Effector CD8-positive, alpha-beta T cell (primary cell): Measurements from ENCODE around the gene CARF.

ENCODE experiments used
- DNase-seq: peaks from one replicate; lab custom pipeline; 2025; lab: John Stamatoyannopoulos, UW

Gene CARF

DNA sequence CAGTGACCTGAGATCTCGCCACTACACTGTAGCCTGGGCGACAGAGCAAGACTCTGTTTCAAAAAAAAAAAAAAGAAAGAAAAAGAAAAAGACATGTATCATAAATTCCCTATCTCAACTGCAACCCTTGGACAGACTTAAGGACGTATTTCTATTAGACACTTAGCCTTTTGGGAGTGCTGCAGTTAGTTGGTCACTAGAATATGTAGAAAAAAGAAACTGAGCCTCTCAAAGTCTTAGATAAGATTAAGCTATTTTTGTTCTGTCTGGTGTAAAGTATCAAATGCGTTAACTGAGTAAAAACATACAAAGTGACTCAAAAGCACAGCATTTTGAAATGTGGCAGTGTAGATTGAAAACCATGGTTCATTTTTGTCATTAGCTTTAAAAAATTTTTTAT, 109.9 kb downstream of the CARF start:
- no peak for DNase-seq

DNA sequence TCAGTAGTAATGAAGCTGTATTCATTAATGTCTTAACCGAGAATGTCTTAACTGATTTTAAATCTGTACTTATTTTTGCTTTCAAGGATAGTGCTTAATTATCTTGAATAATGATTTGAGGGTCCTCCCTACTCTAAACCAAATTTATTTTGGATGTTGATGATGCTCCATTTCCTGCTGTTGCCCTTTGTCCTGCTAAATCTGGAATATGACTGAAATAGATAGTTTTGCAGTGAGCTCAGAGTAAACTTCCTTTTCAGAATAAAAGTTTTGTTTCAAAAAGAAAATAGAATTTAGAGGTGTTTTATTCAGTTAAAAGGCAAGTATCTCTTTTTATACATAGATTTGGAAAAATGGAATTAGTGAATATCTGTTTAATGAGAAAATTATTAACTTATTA, 110.7 kb downstream of the CARF start:
- DNase-seq: no peak

DNA sequence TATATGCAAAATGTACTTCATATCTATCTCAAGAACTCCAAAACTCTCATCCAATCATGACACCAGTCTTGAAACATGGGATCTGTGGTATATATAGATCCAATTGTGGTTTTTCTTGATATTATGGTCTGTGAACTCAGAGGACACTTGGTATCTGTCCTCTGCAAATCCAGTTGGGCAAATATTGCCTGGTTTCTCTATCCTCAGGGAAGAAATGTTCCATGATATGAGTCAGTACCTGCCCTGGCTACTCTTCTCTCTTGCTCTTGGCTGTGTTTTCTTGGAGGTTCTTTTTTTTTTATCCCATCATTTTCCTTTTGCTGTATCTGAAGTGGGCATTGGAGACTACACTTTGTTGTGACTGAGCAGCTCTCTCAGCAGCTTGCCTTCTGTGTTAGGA, 113.5 kb downstream of the CARF start:
- DNase-seq: no peak

DNA sequence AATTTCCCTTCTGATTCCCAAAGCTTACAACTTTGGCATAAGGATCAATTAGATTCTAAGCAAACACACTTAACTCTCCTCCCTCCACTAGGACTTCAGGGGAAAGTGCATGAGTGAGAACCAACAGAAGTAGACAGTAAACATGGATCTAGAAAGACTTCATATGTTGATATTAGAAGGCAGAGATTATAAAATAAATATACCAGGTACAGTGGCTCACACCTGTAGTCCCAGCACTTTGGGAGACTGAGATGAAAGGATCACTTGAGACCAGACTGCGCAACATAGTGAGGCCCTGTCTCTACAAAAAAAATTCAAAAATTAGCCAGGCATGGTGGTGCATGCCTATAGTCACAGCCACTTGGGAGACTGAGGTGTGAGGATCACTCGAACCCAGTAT, 118.5 kb downstream of the CARF start:
- DNase-seq: no peak

DNA sequence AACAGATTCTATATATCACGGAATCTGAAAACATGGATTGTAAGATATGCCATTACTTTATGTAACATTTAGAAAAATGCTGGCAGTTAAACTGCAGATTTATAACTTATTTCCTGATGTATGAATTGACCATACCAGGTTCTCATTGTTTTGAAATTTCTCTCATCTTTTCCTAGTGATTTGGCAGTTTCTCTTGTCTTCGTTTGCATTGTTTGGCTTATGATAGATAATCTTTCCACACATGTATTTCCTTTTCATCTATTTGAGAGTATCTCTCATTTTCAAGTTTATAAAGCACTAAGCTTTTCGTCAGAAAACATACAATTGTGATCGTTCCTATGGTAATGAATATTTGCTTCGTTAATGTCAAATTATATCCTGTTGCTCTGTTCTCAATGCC, 118.9 kb downstream of the CARF start:
- DNase-seq: no peak

DNA sequence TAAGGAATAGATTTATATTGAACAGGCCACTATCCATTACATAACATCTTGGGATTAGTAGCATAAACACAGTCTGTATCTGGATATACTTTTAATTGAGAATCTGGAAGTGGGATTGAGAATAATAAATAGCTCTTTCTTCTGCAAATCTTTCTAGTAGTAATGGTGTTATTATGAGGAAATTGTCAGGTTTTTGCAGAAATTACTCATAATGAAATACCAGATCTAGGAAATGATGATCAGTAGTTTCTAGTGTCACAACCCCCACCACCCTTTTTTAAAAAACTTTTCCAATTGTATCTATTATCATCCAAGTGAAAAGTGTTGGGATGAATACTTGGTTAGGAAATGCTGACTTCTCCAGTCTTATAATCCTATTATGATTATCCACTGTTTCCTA, 121.3 kb downstream of the CARF start:
- no peak for DNase-seq

DNA sequence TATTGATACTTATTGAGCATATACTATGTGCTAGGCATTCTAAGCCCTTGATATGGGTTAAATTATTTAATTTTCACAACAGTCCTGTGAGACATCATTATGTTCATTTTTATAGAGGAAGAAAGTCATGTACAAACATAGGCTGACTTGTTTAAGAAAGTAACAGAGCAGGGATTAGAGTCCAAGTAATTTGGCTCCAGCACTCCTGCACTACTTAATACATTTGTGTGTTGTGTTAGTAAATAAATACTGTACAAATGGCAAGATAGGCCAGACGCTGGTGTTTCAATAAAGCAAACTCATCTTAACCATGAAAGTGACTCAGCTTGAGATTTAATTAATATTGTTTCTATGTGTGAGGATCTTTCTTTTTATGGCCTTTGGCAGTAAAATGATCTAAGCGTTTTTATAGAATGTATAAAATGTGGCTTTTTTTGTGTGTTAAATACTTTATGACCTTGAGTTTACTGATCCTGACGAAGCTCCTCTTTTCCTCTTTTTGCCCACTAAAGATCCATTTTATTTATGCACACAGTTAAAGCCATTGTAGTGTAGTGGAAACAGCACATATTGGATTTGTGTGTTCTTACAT, 123.9 kb downstream of the CARF start:
- no peak for DNase-seq
